GM12865 (cell line): ENCODE measurements around the gene ADGRE3.

Source experiments
- DNase-seq: peaks from one replicate; pipeline ENCODE4 v3.0.0; 2010; ENCODE audit warnings: low read depth
- H3K4me3 ChIP-seq: 2 replicates; pipeline ENCODE4 v1.5.1; 2011; ENCODE audit warnings: mild to moderate bottlenecking, low read depth, low read length, control low read depth
- TF ChIP-seq, protein P1 (sequence below): IDR thresholded peaks from 2 replicates; pipeline ENCODE4 v1.5.1; 2011; ENCODE audit warnings: low read length, control low read depth, low read depth, inconsistent platforms; ENCODE audit not compliant: insufficient read depth; ENCODE audit errors: missing control alignments

The ADGRE3 gene, protein sequence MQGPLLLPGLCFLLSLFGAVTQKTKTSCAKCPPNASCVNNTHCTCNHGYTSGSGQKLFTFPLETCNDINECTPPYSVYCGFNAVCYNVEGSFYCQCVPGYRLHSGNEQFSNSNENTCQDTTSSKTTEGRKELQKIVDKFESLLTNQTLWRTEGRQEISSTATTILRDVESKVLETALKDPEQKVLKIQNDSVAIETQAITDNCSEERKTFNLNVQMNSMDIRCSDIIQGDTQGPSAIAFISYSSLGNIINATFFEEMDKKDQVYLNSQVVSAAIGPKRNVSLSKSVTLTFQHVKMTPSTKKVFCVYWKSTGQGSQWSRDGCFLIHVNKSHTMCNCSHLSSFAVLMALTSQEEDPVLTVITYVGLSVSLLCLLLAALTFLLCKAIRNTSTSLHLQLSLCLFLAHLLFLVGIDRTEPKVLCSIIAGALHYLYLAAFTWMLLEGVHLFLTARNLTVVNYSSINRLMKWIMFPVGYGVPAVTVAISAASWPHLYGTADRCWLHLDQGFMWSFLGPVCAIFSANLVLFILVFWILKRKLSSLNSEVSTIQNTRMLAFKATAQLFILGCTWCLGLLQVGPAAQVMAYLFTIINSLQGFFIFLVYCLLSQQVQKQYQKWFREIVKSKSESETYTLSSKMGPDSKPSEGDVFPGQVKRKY

DNA sequence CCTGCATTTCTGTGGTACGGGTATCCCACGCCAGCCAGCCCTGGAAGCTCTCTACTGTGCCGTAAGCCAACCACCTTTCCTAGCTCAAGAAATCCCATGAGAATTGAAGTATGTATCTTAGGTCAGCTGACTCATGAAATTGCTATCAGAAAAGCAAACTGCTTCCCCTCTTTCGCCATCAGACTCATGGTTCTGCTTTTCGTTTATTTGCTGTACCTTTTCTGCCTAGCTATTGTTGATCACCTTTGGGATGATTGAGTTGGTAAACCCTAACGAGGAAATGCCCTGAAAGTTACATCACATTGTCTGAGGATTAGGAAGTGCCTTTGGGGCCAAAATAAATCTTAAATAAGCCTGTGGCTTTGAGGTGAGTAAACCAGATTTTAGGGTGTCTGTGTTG lies at the start of gene ADGRE3:
ADGRE3 (minus strand) TSS at position 81 of the 400 bp plus-strand sequence; CDS start at position 7, 74 bp downstream.
- DNase-seq, result no peak
- TF ChIP-seq, protein P1, sequence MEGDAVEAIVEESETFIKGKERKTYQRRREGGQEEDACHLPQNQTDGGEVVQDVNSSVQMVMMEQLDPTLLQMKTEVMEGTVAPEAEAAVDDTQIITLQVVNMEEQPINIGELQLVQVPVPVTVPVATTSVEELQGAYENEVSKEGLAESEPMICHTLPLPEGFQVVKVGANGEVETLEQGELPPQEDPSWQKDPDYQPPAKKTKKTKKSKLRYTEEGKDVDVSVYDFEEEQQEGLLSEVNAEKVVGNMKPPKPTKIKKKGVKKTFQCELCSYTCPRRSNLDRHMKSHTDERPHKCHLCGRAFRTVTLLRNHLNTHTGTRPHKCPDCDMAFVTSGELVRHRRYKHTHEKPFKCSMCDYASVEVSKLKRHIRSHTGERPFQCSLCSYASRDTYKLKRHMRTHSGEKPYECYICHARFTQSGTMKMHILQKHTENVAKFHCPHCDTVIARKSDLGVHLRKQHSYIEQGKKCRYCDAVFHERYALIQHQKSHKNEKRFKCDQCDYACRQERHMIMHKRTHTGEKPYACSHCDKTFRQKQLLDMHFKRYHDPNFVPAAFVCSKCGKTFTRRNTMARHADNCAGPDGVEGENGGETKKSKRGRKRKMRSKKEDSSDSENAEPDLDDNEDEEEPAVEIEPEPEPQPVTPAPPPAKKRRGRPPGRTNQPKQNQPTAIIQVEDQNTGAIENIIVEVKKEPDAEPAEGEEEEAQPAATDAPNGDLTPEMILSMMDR, result no peak

DNA sequence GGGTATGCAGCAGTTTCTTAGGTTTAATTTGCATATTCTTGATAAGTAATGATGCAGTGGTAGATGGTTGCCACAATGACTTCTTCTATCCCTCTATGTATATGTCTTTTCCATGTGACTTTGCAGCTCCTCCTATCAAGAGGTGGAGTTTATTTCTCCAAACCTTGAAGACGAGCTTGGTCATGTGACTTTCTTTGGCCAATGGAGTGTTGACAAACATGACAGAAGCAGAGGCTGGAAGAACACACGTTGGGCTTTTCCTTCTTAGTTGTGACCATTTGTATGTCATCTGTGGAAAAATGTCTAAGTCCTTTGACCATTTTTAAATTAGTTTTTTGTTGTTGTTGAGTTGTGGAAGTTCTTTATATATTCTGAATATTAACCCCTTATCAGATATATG lies 47.5 kb upstream of the ADGRE3 start:
- TF ChIP-seq, protein P1, result no peak
- H3K4me3 ChIP-seq, result no peak overlapping the region
- no peak for DNase-seq

More for the DNA sequence above, at the start of gene ADGRE3:
- H3K4me3 ChIP-seq, result no peak within 1 kb of the TSS

DNA sequence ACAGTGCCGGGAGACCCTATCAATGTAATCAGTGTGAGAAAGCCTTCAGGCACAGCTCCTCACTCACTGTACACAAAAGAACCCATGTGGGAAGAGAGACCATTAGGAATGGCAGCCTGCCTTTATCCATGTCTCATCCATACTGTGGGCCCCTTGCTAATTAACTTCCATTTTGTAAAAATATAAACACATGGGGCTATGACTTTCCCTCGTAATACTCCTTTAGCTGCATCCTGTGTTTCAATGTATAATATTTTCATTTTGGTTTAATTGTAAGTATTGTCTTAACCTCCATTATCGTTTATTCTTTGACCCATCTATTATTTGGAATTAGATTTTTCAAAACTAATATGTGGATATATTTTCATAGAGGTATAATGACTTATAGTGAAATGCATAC lies 44.5 kb upstream of the ADGRE3 start:
- no peak overlapping the region for H3K4me3 ChIP-seq
- TF ChIP-seq, protein P1, result no peak
- DNase-seq, result no peak

DNA sequence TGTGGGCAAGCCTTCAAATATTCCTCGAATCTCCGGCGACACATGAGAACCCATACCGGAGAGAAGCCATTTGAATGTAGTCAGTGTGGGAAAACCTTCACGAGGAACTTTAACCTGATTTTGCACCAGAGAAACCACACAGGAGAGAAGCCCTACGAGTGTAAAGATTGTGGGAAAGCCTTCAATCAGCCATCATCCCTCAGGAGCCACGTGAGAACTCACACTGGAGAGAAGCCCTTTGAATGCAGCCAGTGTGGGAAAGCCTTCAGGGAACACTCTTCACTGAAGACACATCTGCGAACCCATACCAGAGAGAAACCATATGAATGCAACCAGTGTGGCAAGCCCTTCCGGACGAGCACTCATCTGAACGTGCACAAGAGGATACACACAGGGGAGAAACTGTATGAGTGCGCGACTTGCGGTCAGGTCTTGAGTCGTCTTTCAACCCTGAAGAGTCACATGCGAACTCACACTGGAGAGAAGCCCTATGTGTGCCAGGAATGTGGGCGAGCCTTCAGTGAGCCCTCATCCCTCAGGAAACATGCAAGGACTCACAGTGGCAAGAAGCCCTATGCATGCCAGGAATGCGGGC lies 44.0 kb upstream of the ADGRE3 start:
- DNase-seq, result no peak
- TF ChIP-seq, protein P1, result no peak
- no peak overlapping the region for H3K4me3 ChIP-seq

DNA sequence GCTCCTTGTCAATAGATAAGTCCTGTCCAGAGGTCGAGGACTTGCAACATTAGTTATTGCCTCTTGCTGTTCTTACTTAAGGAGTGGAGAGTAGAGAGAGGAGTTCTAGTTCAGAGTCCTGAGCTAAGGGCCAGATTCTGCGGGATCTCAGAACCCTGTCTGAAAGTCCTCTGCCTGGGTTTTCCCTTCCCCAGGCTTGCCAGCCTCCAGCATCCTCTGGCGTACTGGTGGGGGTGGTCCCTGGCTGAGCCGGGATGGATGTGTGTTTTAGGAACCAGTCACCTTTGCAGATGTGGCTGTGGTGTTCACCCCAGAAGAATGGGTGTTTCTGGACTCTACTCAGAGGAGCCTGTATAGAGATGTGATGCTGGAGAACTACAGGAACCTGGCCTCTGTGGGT lies 41.2 kb upstream of the ADGRE3 start:
- no peak overlapping the region for H3K4me3 ChIP-seq
- TF ChIP-seq, protein P1, result no peak
- no peak for DNase-seq

DNA sequence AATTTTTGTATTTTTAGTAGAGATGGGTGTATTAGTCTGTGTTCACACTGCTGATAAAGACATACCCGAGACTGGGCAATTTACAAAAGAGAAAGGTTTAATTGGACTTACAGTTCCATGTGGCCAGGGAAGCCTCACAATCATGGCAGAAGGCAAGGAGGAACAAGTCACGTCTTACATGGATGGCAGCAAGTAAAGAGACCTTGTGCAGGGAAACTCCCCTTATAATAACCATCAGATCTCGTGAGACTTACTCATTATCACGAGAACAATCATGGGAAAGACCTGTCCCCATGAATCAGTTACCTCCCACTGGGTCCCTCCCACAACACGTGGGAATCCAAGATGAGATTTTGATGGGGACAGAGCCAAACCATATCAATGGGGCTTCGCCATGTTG lies 29.8 kb upstream of the ADGRE3 start:
- H3K4me3 ChIP-seq, result no peak overlapping the region
- TF ChIP-seq, protein P1, result no peak
- no peak for DNase-seq
